ENCODE results near the gene GSTA4.
"Not testable (repeated sequence)": the region's sequence is repeated elsewhere in the genome, so short reads cannot be mapped to it uniquely, and the experiment has no call there.

GSTA4 gene

GRCh38 chr6:52995089-52995912 is at the start of gene GSTA4:
Gene GSTA4 (minus strand): TSS chr6:52995284. CDS start chr6:52994243, 1,041 bp downstream.
- H3K9ac ChIP-seq (ENCODE audit: low read depth, low read length), result peak within 1 kb of the TSS; percentile 95
- not testable (repeated sequence) for H3K4me1 ChIP-seq (ENCODE audit: insufficient read depth, low read length); H3K27me3 ChIP-seq (ENCODE audit: insufficient read depth, low read length); H3K9me3 ChIP-seq (ENCODE audit: insufficient read depth, low read depth, low read length); H3K36me3 ChIP-seq (ENCODE audit: insufficient read depth, low read depth, low read length)
- peak within 1 kb of the TSS; percentile 77 for H3K27ac ChIP-seq (ENCODE audit: low read length)
- peak within 1 kb of the TSS; percentile 89 for H3K4me3 ChIP-seq (ENCODE audit: low read length)

DNA sequence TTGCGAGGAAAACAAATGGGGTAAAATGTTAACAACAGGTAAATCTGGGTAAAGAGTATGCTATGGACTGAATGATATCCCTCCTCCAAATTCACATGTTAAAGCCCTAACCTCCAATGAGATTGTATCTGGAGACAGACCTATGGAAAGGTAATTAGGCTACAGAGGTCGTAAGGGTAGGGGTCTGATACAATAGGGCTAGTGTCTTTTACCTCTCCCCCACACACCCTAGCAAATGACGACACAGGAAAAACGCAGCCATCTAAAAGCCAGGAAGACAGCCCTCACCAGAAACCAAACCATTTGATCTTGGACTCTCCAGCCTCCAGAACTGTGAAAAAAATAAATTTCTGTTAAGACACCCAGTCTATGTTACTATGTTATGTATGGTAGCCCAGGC is 49.5 kb upstream of the GSTA4 start:
- no peak overlapping the region for H3K4me3 ChIP-seq (ENCODE audit: low read length)
- H3K9ac ChIP-seq (ENCODE audit: low read depth, low read length), result no peak overlapping the region
- no peaks in the 10 kb centered on the region for H3K9me3 ChIP-seq (ENCODE audit: insufficient read depth, low read depth, low read length)
- H3K36me3 ChIP-seq (ENCODE audit: insufficient read depth, low read depth, low read length), result peaks cover 21% of the 10 kb centered on the region
- no peak overlapping the region for H3K27ac ChIP-seq (ENCODE audit: low read length)
- no peaks in the 10 kb centered on the region for H3K27me3 ChIP-seq (ENCODE audit: insufficient read depth, low read length)
- H3K4me1 ChIP-seq (ENCODE audit: insufficient read depth, low read length), result peaks cover 13% of the 10 kb centered on the region

GRCh38 chr6:53044071-53044470 is 49.0 kb upstream of the GSTA4 start:
- Histone ChIP-seq H3K4me3 (ENCODE audit: low read length) (no peak overlapping the region), H3K4me1 (ENCODE audit: insufficient read depth, low read length) (peaks cover 13% of the 10 kb centered on the region), H3K27ac (ENCODE audit: low read length) (no peak overlapping the region)

GRCh38 chr6:53043581-53043980 is 48.5 kb upstream of the GSTA4 start:
- no peak overlapping the region for H3K9ac ChIP-seq (ENCODE audit: low read depth, low read length)
- H3K4me1 ChIP-seq (ENCODE audit: insufficient read depth, low read length), result peaks cover 13% of the 10 kb centered on the region
- H3K9me3 ChIP-seq (ENCODE audit: insufficient read depth, low read depth, low read length), result no peaks in the 10 kb centered on the region
- H3K27me3 ChIP-seq (ENCODE audit: insufficient read depth, low read length), result no peaks in the 10 kb centered on the region
- H3K36me3 ChIP-seq (ENCODE audit: insufficient read depth, low read depth, low read length), result peaks cover 31% of the 10 kb centered on the region
- no peak overlapping the region for H3K4me3 ChIP-seq (ENCODE audit: low read length)
- H3K27ac ChIP-seq (ENCODE audit: low read length), result no peak overlapping the region

More at GRCh38 chr6:53044071-53044470, 49.0 kb upstream of the GSTA4 start:
- no peak overlapping the region for H3K9ac ChIP-seq (ENCODE audit: low read depth, low read length)
- H3K36me3 ChIP-seq (ENCODE audit: insufficient read depth, low read depth, low read length), result peaks cover 26% of the 10 kb centered on the region
- no peaks in the 10 kb centered on the region for H3K27me3 ChIP-seq (ENCODE audit: insufficient read depth, low read length)
- H3K9me3 ChIP-seq (ENCODE audit: insufficient read depth, low read depth, low read length), result no peaks in the 10 kb centered on the region

DNA sequence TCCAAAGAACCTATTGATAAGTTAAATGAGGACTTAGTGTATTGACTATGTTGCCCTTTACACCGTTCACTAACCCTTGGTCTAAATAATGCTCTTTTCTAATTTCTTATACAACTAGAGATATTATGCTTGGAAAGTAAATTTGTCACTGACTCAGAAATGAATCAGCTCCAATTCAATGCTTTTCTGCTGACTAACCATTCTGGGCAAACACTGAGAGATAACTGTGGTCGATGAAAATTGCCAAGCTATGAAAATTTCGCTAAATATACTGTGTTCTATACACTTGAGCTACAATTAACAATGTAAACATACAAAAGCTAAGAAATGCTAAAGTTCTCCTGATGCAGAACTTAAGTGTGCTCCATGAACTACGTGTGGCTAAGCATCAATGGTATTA is 47.0 kb upstream of the GSTA4 start:
- H3K27ac ChIP-seq (ENCODE audit: low read length), result no peak overlapping the region
- H3K36me3 ChIP-seq (ENCODE audit: insufficient read depth, low read depth, low read length), result peaks cover 33% of the 10 kb centered on the region
- peaks cover 13% of the 10 kb centered on the region for H3K4me1 ChIP-seq (ENCODE audit: insufficient read depth, low read length)
- H3K9ac ChIP-seq (ENCODE audit: low read depth, low read length), result no peak overlapping the region
- no peaks in the 10 kb centered on the region for H3K27me3 ChIP-seq (ENCODE audit: insufficient read depth, low read length)
- H3K9me3 ChIP-seq (ENCODE audit: insufficient read depth, low read depth, low read length), result no peaks in the 10 kb centered on the region
- no peak overlapping the region for H3K4me3 ChIP-seq (ENCODE audit: low read length)

DNA sequence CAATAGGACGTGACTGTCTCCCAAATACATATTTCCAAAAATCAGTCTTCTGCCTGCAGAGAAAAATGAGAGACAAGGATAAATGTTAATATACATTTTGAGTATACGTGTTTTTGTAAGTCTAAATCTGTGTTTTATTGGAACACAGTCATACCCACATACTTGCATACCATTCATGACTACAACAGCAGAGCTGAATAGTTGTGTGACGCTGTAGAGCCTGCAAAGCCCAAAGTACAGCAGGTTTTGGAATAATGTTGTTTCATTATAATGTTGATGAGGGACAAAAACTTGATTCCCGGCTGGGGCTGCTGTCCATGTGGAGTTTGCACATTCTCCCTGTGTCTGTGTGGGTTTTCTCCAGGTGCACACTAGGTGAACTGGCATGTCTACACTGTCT is 46.3 kb upstream of the GSTA4 start:
- Histone ChIP-seq H3K36me3 (ENCODE audit: insufficient read depth, low read depth, low read length) (peaks cover 33% of the 10 kb centered on the region), H3K4me1 (ENCODE audit: insufficient read depth, low read length) (peaks cover 13% of the 10 kb centered on the region), H3K27me3 (ENCODE audit: insufficient read depth, low read length) (no peaks in the 10 kb centered on the region), H3K9me3 (ENCODE audit: insufficient read depth, low read depth, low read length) (no peaks in the 10 kb centered on the region), H3K4me3 (ENCODE audit: low read length) (no peak overlapping the region), H3K9ac (ENCODE audit: low read depth, low read length) (no peak overlapping the region), H3K27ac (ENCODE audit: low read length) (no peak overlapping the region)

GRCh38 chr6:53038596-53038995 is 43.5 kb upstream of the GSTA4 start:
- Histone ChIP-seq H3K9ac (ENCODE audit: low read depth, low read length) (no peak overlapping the region), H3K4me3 (ENCODE audit: low read length) (no peak overlapping the region), H3K27ac (ENCODE audit: low read length) (no peak overlapping the region), H3K36me3 (ENCODE audit: insufficient read depth, low read depth, low read length) (peaks cover 43% of the 10 kb centered on the region), H3K27me3 (ENCODE audit: insufficient read depth, low read length) (no peaks in the 10 kb centered on the region), H3K9me3 (ENCODE audit: insufficient read depth, low read depth, low read length) (no peaks in the 10 kb centered on the region), H3K4me1 (ENCODE audit: insufficient read depth, low read length) (peaks cover 4% of the 10 kb centered on the region; the same call in 1 of the 2 replicates)

DNA sequence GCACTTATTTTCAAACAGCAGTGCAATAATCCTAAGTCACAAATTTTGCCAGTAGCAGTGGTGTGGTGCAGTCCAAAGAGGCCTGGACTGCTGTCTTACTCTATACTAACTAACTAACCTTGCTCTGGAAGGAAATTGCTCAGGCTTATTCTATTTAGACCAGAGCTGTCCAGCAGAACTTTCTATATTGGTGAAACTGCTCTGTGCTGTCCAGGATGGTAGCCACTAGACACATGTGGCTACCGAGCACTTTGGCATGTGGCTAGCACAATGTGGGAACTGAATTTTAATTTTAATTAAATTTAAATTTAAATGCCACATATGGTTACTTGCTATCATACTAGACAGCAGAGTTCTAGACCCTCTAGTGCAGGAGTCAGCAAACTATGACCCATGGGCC is 43.1 kb upstream of the GSTA4 start:
- H3K27ac ChIP-seq (ENCODE audit: low read length), result no peak overlapping the region
- no peaks in the 10 kb centered on the region for H3K9me3 ChIP-seq (ENCODE audit: insufficient read depth, low read depth, low read length)
- no peak overlapping the region for H3K9ac ChIP-seq (ENCODE audit: low read depth, low read length)
- no peaks in the 10 kb centered on the region for H3K27me3 ChIP-seq (ENCODE audit: insufficient read depth, low read length)
- H3K4me3 ChIP-seq (ENCODE audit: low read length), result no peak overlapping the region
- peaks cover 43% of the 10 kb centered on the region for H3K36me3 ChIP-seq (ENCODE audit: insufficient read depth, low read depth, low read length)
- H3K4me1 ChIP-seq (ENCODE audit: insufficient read depth, low read length), result no peaks in the 10 kb centered on the region

DNA sequence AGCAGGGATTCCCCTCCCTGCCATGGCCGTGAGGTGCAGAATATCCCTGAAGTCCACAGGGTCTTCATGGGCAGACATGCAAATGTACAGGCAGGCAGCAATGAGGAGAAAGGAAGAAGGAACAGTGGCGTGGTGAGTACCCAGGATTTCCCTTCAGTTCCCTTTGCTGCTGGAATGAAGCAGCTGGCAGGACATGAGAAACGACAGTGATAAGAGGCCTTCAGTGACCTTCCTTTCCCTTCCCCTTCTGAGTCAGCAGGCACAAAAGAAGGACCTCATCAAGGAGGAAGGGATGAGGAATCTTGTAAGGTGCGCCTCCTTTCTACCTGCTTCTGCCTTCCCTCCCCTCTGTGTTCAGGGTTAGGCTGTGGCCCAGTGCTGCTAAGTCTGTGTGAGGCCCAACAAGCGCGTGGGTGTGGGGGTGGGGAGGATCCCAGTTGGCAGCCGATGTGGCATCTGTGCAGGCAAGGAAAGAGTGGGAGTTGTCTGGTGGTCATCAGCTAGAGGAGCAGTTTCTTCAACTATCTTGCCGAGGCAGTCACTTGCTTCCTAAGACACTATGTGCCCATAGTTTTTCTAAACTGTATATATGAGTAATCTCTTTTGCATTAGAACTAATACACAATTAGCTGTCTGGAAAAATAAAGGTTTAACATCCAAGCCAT is 40.6 kb upstream of the GSTA4 start:
- Histone ChIP-seq H3K27me3 (ENCODE audit: insufficient read depth, low read length) (no peaks in the 10 kb centered on the region), H3K4me1 (ENCODE audit: insufficient read depth, low read length) (no peaks in the 10 kb centered on the region), H3K27ac (ENCODE audit: low read length) (no peak overlapping the region), H3K9ac (ENCODE audit: low read depth, low read length) (no peak overlapping the region), H3K9me3 (ENCODE audit: insufficient read depth, low read depth, low read length) (no peaks in the 10 kb centered on the region), H3K36me3 (ENCODE audit: insufficient read depth, low read depth, low read length) (peaks cover 41% of the 10 kb centered on the region), H3K4me3 (ENCODE audit: low read length) (no peak overlapping the region)

DNA sequence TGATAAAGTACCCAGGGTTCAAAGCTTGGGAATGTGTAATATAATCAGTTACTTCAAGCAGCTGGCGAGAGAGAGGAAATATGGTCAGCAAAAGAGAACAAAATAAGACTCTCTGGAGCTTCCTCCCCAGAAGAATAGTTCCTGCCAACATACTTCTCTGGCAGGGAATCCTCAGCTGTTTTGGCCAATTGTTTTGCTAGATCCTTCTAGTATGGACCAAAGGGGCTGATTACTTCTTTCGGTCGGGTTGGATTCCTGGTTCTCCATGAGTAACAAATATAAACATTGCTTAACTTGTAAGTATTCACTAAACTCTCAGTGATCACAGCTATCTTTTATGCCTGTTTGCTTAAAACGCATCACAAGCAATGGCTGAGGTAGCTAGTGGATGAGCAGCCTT is 38.7 kb upstream of the GSTA4 start:
- Histone ChIP-seq H3K9ac (ENCODE audit: low read depth, low read length) (no peak overlapping the region), H3K36me3 (ENCODE audit: insufficient read depth, low read depth, low read length) (peaks cover 35% of the 10 kb centered on the region), H3K27me3 (ENCODE audit: insufficient read depth, low read length) (no peaks in the 10 kb centered on the region), H3K27ac (ENCODE audit: low read length) (no peak overlapping the region), H3K4me1 (ENCODE audit: insufficient read depth, low read length) (no peaks in the 10 kb centered on the region), H3K4me3 (ENCODE audit: low read length) (no peak overlapping the region), H3K9me3 (ENCODE audit: insufficient read depth, low read depth, low read length) (no peaks in the 10 kb centered on the region)

DNA sequence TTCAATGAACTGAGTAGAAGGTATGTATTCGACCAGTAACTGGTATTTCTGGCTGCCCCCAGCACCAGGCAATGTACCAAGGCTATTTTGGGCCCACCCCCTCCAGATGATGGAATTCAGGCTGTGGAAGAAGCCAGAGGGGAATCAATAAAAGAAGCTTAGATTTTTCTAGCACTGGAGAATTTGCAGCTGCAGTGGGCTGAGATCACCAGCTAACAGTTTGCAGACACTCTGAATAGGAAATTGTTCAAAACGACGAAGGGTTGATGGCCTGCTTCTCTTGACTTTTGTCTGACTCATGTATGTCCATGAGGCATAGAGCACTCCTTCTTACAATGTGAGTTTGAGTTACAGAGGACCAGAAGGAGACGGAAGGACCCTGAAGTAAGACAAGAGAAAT is 37.8 kb upstream of the GSTA4 start:
- H3K4me3 ChIP-seq (ENCODE audit: low read length), result no peak overlapping the region
- no peaks in the 10 kb centered on the region for H3K9me3 ChIP-seq (ENCODE audit: insufficient read depth, low read depth, low read length)
- peaks cover 35% of the 10 kb centered on the region for H3K36me3 ChIP-seq (ENCODE audit: insufficient read depth, low read depth, low read length)
- H3K4me1 ChIP-seq (ENCODE audit: insufficient read depth, low read length), result no peaks in the 10 kb centered on the region
- H3K27me3 ChIP-seq (ENCODE audit: insufficient read depth, low read length), result no peaks in the 10 kb centered on the region
- no peak overlapping the region for H3K9ac ChIP-seq (ENCODE audit: low read depth, low read length)
- no peak overlapping the region for H3K27ac ChIP-seq (ENCODE audit: low read length)

- Histone ChIP-seq H3K27me3 (ENCODE audit: insufficient read depth, low read length) (no peaks in the 10 kb centered on the region), H3K9me3 (ENCODE audit: insufficient read depth, low read depth, low read length) (no peaks in the 10 kb centered on the region), H3K4me3 (ENCODE audit: low read length) (no peak overlapping the region), H3K36me3 (ENCODE audit: insufficient read depth, low read depth, low read length) (peaks cover 38% of the 10 kb centered on the region), H3K27ac (ENCODE audit: low read length) (no peak overlapping the region), H3K9ac (ENCODE audit: low read depth, low read length) (no peak overlapping the region), H3K4me1 (ENCODE audit: insufficient read depth, low read length) (no peaks in the 10 kb centered on the region; the same call in 1 of the 2 replicates)
Observed at GRCh38 chr6:53031281-53031680, 36.2 kb upstream of the GSTA4 start.

Measured in iPS-20b (cell line).